GM12878 (cell line): ENCODE data around the gene ATP6V1A. TPM values are rescaled to one million over a fixed set of nuclear protein-coding genes. Genes with fewer than 3 reads are reported as not detected.

Experiments used
- CBX5 ChIP-seq: sonication (generic); IDR thresholded peaks from 2 replicates; pipeline ENCODE4 v1.6.1; 2016; ENCODE audit warnings: low read depth, moderate library complexity, mild to moderate bottlenecking, inconsistent platforms
- EED ChIP-seq: sonication (generic); IDR thresholded peaks from 2 replicates; pipeline ENCODE4 v1.6.1; 2016; ENCODE audit warnings: antibody characterized with exemption, low read depth
- FOXM1 ChIP-seq: IDR thresholded peaks from 2 replicates; pipeline ENCODE4 v1.6.1; 2012; ENCODE audit warnings: low read depth, mild to moderate bottlenecking, inconsistent platforms, low read length, moderate library complexity
- MXI1 ChIP-seq: fragments of 150-350 bp; IDR thresholded peaks from 2 replicates; pipeline ENCODE4 v1.6.1; 2011; ENCODE audit warnings: low read depth, mild to moderate bottlenecking, inconsistent platforms, low read length, improper control_type of control experiment
- NBN ChIP-seq: fragments of 450-650 bp; IDR thresholded peaks from 2 replicates; pipeline ENCODE4 v1.6.1; 2016
- POLR2AphosphoS5 ChIP-seq: IDR thresholded peaks from 2 replicates; pipeline ENCODE4 v1.6.1; 2011; ENCODE audit warnings: mild to moderate bottlenecking, low read length, inconsistent platforms
- RUNX3 ChIP-seq: IDR thresholded peaks from 2 replicates; pipeline ENCODE4 v1.6.1; 2012; ENCODE audit warnings: low read length, inconsistent platforms
- SMARCA5 ChIP-seq: fragments of 450-650 bp; IDR thresholded peaks from 2 replicates; pipeline ENCODE4 v1.6.1; 2017; ENCODE audit warnings: mild to moderate bottlenecking
- SMC3 ChIP-seq: IDR thresholded peaks from 2 replicates; pipeline ENCODE4 v1.6.1; 2011; ENCODE audit warnings: low read length, improper control_type of control experiment, borderline replicate concordance
- ZNF24 ChIP-seq: fragments of 450-650 bp; IDR thresholded peaks from 2 replicates; pipeline ENCODE4 v1.6.1; 2017; ENCODE audit warnings: antibody characterized with exemption, mild to moderate bottlenecking
- polyA plus RNA-seq, 11 experiments: library from polyadenylated mRNA; depleted of rRNA in 4 of 11; unstranded in 6 of 11; stranded (reverse) in 5 of 11; fragments of >200 nt; fragmentation: Nextera tagmentation in 4 of 11; fragmentation: Illumina TruSeq in 1 of 11; extraction: Ambion mirVana in 4 of 11; extraction: Trizol in 1 of 11; gene quantifications; 1 replicate in 1 of 11; 2 replicates in 10 of 11; pipeline versions ENCODE4 v1.2.1 to v1.2.3, GENCODE V29; 2011 to 2016; ENCODE audit warnings: inconsistent platforms in 2 of 11, missing spikeins in 2 of 11, low read depth in 1 of 11
- total RNA-seq, 4 experiments: library from RNA; depleted of rRNA in 3 of 4; stranded (reverse); fragments of >200 nt in 3 of 4; fragmentation: Illumina TruSeq in 1 of 4; extraction: Trizol in 1 of 4; gene quantifications; 2 replicates each; pipeline versions ENCODE4 v1.2.1 to v1.2.3, GENCODE V29; 2013 to 2021
- TF ChIP-seq, protein P1 (sequence below): fragments of 450-650 bp; IDR thresholded peaks from 2 replicates; pipeline ENCODE4 v1.6.1; 2018; ENCODE audit warnings: mild to moderate bottlenecking, low read depth, moderate library complexity; ENCODE audit not compliant: partially characterized antibody
- TF ChIP-seq, protein P2 (sequence below): fragments of 450-650 bp; IDR thresholded peaks from 2 replicates; pipeline ENCODE4 v1.6.1; 2017; ENCODE audit warnings: low read depth, mild to moderate bottlenecking, moderate library complexity
- TF ChIP-seq, protein P3 (sequence below): IDR thresholded peaks from 2 replicates; pipeline ENCODE4 v1.6.1; 2012; ENCODE audit warnings: improper control_type of control experiment, low read depth, low read length; ENCODE audit not compliant: insufficient replicate concordance
- TF ChIP-seq, protein P4 (sequence below): fragments of 450-650 bp; conservative IDR thresholded peaks from 2 replicates; pipeline ENCODE4 v1.6.1; 2017; ENCODE audit warnings: mild to moderate bottlenecking, moderate library complexity
- TF ChIP-seq, protein P5 (sequence below): fragments of 150-350 bp; IDR thresholded peaks from 2 replicates; pipeline ENCODE4 v1.6.1; 2014; ENCODE audit warnings: mild to moderate bottlenecking, low read depth, low read length

The ATP6V1A gene
- total and polyA plus RNA-seq, 10 of the 15 experiments (the other 5 are each of a cell fraction or from before 2014, with no cell fraction given): 22.4 to 65.8 (median 47.7) TPM

DNA sequence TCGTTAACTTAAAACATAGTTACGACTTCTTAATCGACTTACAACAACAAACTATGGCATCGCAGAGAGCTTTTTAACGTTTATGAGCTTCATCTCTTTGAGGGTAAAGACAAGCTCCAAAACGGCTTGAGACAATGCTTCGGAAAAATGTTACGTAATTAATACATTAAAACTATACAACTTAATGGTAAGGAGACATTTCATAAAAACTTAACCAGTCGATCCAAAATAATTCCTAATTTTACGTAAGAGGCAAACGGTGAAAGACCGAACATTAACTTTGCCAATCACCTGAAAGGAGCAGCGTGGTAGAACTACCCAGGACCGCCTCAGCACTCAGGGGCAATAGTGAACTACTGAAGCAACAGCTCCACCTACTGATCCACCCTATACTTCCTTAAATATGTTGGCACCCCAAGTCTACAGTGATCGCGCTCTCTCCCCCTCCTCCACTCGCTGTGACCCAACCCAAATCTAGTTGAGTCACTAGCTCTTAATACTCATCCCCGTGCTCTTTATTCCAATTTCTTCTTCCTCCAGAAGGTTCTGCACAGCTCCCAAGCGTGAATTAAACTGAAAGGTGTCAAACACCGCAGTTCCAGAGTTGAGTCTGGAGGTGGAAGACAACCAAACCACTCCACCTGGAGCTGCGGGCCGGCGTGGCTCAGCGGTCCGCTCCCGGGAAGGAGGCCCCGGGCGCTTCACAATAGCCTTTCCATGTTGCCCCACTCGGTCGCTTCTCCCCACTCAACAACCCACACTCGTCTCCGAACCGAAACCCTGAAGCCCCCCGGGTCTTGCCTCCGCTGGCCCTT, 1.7 kb upstream of the ATP6V1A start (continued):
- TF ChIP-seq ZNF24 (peak; percentile 93), FOXM1 (0 out of 2 replicates have a peak, but pooled peaks have one; percentile 30), RUNX3 (no peak; the same call in none of the 2 replicates), MXI1 (peak; percentile 79; the same call in 1 of the 2 replicates), SMARCA5 (peak; percentile 85), POLR2AphosphoS5 (peak; percentile 33; the same call in 1 of the 2 replicates), SMC3 (peak; percentile 35; the same call in 1 of the 2 replicates), NBN (peak; percentile 79), EED (peak; percentile 48), CBX5 (peak; percentile 39; the same call in 1 of the 2 replicates)
- TF ChIP-seq, protein P1, sequence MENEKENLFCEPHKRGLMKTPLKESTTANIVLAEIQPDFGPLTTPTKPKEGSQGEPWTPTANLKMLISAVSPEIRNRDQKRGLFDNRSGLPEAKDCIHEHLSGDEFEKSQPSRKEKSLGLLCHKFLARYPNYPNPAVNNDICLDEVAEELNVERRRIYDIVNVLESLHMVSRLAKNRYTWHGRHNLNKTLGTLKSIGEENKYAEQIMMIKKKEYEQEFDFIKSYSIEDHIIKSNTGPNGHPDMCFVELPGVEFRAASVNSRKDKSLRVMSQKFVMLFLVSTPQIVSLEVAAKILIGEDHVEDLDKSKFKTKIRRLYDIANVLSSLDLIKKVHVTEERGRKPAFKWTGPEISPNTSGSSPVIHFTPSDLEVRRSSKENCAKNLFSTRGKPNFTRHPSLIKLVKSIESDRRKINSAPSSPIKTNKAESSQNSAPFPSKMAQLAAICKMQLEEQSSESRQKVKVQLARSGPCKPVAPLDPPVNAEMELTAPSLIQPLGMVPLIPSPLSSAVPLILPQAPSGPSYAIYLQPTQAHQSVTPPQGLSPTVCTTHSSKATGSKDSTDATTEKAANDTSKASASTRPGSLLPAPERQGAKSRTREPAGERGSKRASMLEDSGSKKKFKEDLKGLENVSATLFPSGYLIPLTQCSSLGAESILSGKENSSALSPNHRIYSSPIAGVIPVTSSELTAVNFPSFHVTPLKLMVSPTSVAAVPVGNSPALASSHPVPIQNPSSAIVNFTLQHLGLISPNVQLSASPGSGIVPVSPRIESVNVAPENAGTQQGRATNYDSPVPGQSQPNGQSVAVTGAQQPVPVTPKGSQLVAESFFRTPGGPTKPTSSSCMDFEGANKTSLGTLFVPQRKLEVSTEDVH: peak; percentile 18
- TF ChIP-seq, protein P2, sequence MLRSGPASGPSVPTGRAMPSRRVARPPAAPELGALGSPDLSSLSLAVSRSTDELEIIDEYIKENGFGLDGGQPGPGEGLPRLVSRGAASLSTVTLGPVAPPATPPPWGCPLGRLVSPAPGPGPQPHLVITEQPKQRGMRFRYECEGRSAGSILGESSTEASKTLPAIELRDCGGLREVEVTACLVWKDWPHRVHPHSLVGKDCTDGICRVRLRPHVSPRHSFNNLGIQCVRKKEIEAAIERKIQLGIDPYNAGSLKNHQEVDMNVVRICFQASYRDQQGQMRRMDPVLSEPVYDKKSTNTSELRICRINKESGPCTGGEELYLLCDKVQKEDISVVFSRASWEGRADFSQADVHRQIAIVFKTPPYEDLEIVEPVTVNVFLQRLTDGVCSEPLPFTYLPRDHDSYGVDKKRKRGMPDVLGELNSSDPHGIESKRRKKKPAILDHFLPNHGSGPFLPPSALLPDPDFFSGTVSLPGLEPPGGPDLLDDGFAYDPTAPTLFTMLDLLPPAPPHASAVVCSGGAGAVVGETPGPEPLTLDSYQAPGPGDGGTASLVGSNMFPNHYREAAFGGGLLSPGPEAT: peak; percentile 48; the same call in 1 of the 2 replicates
- TF ChIP-seq, protein P3, sequence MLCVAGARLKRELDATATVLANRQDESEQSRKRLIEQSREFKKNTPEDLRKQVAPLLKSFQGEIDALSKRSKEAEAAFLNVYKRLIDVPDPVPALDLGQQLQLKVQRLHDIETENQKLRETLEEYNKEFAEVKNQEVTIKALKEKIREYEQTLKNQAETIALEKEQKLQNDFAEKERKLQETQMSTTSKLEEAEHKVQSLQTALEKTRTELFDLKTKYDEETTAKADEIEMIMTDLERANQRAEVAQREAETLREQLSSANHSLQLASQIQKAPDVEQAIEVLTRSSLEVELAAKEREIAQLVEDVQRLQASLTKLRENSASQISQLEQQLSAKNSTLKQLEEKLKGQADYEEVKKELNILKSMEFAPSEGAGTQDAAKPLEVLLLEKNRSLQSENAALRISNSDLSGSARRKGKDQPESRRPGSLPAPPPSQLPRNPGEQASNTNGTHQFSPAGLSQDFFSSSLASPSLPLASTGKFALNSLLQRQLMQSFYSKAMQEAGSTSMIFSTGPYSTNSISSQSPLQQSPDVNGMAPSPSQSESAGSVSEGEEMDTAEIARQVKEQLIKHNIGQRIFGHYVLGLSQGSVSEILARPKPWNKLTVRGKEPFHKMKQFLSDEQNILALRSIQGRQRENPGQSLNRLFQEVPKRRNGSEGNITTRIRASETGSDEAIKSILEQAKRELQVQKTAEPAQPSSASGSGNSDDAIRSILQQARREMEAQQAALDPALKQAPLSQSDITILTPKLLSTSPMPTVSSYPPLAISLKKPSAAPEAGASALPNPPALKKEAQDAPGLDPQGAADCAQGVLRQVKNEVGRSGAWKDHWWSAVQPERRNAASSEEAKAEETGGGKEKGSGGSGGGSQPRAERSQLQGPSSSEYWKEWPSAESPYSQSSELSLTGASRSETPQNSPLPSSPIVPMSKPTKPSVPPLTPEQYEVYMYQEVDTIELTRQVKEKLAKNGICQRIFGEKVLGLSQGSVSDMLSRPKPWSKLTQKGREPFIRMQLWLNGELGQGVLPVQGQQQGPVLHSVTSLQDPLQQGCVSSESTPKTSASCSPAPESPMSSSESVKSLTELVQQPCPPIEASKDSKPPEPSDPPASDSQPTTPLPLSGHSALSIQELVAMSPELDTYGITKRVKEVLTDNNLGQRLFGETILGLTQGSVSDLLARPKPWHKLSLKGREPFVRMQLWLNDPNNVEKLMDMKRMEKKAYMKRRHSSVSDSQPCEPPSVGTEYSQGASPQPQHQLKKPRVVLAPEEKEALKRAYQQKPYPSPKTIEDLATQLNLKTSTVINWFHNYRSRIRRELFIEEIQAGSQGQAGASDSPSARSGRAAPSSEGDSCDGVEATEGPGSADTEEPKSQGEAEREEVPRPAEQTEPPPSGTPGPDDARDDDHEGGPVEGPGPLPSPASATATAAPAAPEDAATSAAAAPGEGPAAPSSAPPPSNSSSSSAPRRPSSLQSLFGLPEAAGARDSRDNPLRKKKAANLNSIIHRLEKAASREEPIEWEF: no peak
- TF ChIP-seq, protein P4, sequence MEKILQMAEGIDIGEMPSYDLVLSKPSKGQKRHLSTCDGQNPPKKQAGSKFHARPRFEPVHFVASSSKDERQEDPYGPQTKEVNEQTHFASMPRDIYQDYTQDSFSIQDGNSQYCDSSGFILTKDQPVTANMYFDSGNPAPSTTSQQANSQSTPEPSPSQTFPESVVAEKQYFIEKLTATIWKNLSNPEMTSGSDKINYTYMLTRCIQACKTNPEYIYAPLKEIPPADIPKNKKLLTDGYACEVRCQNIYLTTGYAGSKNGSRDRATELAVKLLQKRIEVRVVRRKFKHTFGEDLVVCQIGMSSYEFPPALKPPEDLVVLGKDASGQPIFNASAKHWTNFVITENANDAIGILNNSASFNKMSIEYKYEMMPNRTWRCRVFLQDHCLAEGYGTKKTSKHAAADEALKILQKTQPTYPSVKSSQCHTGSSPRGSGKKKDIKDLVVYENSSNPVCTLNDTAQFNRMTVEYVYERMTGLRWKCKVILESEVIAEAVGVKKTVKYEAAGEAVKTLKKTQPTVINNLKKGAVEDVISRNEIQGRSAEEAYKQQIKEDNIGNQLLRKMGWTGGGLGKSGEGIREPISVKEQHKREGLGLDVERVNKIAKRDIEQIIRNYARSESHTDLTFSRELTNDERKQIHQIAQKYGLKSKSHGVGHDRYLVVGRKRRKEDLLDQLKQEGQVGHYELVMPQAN: 0 out of 2 replicates have a peak, but pooled peaks have one; percentile 30
- TF ChIP-seq, protein P5, sequence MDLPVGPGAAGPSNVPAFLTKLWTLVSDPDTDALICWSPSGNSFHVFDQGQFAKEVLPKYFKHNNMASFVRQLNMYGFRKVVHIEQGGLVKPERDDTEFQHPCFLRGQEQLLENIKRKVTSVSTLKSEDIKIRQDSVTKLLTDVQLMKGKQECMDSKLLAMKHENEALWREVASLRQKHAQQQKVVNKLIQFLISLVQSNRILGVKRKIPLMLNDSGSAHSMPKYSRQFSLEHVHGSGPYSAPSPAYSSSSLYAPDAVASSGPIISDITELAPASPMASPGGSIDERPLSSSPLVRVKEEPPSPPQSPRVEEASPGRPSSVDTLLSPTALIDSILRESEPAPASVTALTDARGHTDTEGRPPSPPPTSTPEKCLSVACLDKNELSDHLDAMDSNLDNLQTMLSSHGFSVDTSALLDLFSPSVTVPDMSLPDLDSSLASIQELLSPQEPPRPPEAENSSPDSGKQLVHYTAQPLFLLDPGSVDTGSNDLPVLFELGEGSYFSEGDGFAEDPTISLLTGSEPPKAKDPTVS: no peak
